Activated T-cell treated with anti-CD3 and anti-CD28 coated beads for 24 hours (primary cell): ENCODE data around the gene COL18A1.
"Not testable (repeated sequence)": the region's sequence is repeated elsewhere in the genome, so short reads cannot be mapped to it uniquely, and the experiment has no call there.

Experiments used
- DNase-seq: peaks from one replicate; pipeline ENCODE4 v3.0.0-alpha.2; 2020; ENCODE audit warnings: low read depth

COL18A1 gene

GRCh38 chr21:45560106-45561021 is 155.4 kb downstream of the COL18A1 start:
- no peak for DNase-seq

GRCh38 chr21:45561241-45561640 is 156.3 kb downstream of the COL18A1 start:
- DNase-seq: not testable (repeated sequence)

GRCh38 chr21:45562402-45562801 is 157.4 kb downstream of the COL18A1 start:
- DNase-seq: no peak

- DNase-seq: no peak
Measured at GRCh38 chr21:45562965-45563364, 158.0 kb downstream of the COL18A1 start.
